ENCODE results near the gene DGKB. TPM values are rescaled to one million over a fixed set of nuclear protein-coding genes. Genes with fewer than 3 reads are reported as not detected.

DGKB gene
- total RNA-seq, 1 donor from 2014 or later: 0.72 TPM

DNA sequence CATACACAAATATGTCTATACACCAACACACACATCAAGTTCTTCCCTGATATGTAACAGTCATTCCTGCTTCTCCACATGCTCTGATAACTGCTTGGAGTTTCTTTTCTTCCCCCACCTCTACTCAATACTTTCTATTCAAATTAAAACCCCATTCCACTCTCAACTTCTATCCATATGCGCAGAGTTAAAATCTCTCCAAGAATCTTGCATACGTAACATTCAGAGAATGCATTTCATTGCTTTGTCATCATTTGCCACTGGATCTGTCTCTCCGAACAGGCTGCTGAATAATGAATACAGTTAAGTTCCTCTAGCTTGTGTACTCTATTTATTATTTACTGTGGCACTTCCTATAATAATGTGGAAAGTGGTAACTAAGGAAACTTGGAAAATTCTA is 68.8 kb downstream of the DGKB start:
- no peak overlapping the region for H3K27ac Mint-ChIP-seq (ENCODE audit: unreplicated experiment)
- H3K27me3 Mint-ChIP-seq (ENCODE audit: low read depth): no peaks in the 10 kb centered on the region
- H3K4me1 Mint-ChIP-seq: peaks cover 3% of the 10 kb centered on the region
- no peaks in the 10 kb centered on the region for H3K36me3 Mint-ChIP-seq (ENCODE audit: low read depth)
- TF ChIP-seq CTCF (conservative IDR thresholded peaks at IDR 0.05): no peak
- no peak overlapping the region for H3K4me3 Mint-ChIP-seq
- DNase-seq (ENCODE audit: low read depth, low spot score): no peak
- no peaks in the 10 kb centered on the region for H3K9me3 Mint-ChIP-seq

DNA sequence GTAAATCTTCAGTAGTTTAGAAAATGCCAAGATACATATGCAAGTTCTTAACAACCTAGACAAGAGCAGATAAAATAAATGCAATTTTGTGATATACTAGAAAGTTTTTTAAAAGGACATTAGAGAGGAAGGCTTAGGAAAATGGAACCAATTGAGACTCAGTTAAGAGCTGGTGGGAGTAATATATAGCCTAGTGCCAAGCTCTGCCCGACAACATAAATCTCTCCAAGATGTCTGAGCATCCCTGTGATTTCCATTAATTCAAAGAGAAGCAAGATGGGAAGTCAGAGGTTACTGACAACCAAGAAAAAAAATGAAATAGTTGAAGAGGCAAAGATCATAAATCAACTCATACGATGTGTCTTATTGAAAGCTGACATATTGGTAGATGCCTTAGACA is 74.5 kb downstream of the DGKB start:
- TF ChIP-seq CTCF (conservative IDR thresholded peaks at IDR 0.05): no peak
- H3K4me1 Mint-ChIP-seq: no peaks in the 10 kb centered on the region

DNA sequence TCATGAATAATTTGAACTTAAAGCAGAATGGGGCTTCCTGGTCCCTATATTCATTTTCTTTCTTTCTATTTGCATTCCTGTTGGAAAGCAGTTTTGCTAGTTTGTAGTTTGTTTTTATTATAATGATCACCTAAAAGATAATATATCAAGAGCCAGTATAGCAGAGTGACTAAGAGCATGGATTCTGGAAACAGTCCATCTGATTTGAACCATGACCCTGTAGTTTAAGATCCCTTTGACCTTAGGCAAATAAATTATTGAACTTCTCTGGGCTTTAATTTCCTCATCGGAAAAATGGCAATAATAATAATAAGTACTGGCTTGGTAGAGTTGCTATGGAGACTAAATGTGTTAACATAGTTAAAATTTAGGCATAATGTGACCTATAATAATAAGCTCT is 76.1 kb downstream of the DGKB start:
- H3K4me1 Mint-ChIP-seq: no peaks in the 10 kb centered on the region
- no peaks in the 10 kb centered on the region for H3K9me3 Mint-ChIP-seq
- no peak for DNase-seq (ENCODE audit: low read depth, low spot score)
- no peak for TF ChIP-seq CTCF (conservative IDR thresholded peaks at IDR 0.05)
- no peaks in the 10 kb centered on the region for H3K36me3 Mint-ChIP-seq (ENCODE audit: low read depth)
- no peak overlapping the region for H3K27ac Mint-ChIP-seq (ENCODE audit: unreplicated experiment)
- no peak overlapping the region for H3K4me3 Mint-ChIP-seq
- H3K27me3 Mint-ChIP-seq (ENCODE audit: low read depth): no peaks in the 10 kb centered on the region

More for the DNA sequence above, 74.5 kb downstream of the DGKB start:
- no peaks in the 10 kb centered on the region for H3K27me3 Mint-ChIP-seq (ENCODE audit: low read depth)
- H3K9me3 Mint-ChIP-seq: no peaks in the 10 kb centered on the region
- DNase-seq (ENCODE audit: low read depth, low spot score): no peak
- no peak overlapping the region for H3K27ac Mint-ChIP-seq (ENCODE audit: unreplicated experiment)
- H3K36me3 Mint-ChIP-seq (ENCODE audit: low read depth): no peaks in the 10 kb centered on the region
- H3K4me3 Mint-ChIP-seq: no peak overlapping the region

DNA sequence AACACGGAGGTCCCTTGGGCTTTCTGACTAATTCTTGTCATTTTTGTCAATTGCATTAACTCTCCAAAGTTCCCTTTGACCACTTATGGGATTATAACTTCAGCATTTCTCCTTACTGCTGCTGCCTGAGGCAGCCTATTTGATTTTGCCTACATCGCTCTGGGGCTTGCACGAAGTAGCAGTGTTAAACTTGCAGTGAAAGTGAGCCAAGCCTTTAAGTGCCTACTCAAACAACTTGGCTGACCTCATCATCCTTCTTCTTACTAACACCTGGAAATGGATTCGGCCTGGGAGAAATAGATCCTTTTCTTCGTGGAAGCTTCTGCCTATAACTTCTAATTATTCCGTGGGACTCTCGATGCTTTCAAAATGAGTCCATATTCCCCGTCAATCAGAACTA is 76.6 kb downstream of the DGKB start:
- Mint-ChIP-seq H3K4me3 (no peak overlapping the region), H3K36me3 (ENCODE audit: low read depth) (no peaks in the 10 kb centered on the region), H3K9me3 (no peaks in the 10 kb centered on the region), H3K27ac (ENCODE audit: unreplicated experiment) (no peak overlapping the region), H3K27me3 (ENCODE audit: low read depth) (no peaks in the 10 kb centered on the region), H3K4me1 (no peaks in the 10 kb centered on the region)
- TF ChIP-seq CTCF (conservative IDR thresholded peaks at IDR 0.05): no peak
- DNase-seq (ENCODE audit: low read depth, low spot score): no peak

GRCh38 chr7:14822481-14822854 is 80.1 kb downstream of the DGKB start:
- H3K27me3 Mint-ChIP-seq (ENCODE audit: low read depth): no peaks in the 10 kb centered on the region
- no peak overlapping the region for H3K4me3 Mint-ChIP-seq
- H3K27ac Mint-ChIP-seq (ENCODE audit: unreplicated experiment): no peak overlapping the region
- H3K4me1 Mint-ChIP-seq: no peaks in the 10 kb centered on the region
- no peak for TF ChIP-seq CTCF (conservative IDR thresholded peaks at IDR 0.05)
- no peak for DNase-seq (ENCODE audit: low read depth, low spot score)
- H3K9me3 Mint-ChIP-seq: no peaks in the 10 kb centered on the region
- H3K36me3 Mint-ChIP-seq (ENCODE audit: low read depth): no peaks in the 10 kb centered on the region

Data from neural crest cell (in vitro differentiated cells).